PFSK-1 (cell line): ENCODE data around the gene CAB39.

Source experiments
- FOXP2 ChIP-seq: optimal IDR thresholded peaks from 2 replicates; pipeline ENCODE3; 2011; ENCODE audit warnings: borderline replicate concordance, control low read depth, inconsistent platforms; ENCODE audit not compliant: insufficient read depth; ENCODE audit errors: extremely low read length, extremely low read depth
- POLR2AphosphoS5 ChIP-seq: IDR thresholded peaks from 2 replicates; pipeline ENCODE4 v1.6.1; 2012; ENCODE audit warnings: low read depth, mild to moderate bottlenecking, control low read depth, low read length, moderate library complexity
- SIN3A ChIP-seq: IDR thresholded peaks from 2 replicates; pipeline ENCODE4 v1.6.1; 2012; ENCODE audit warnings: mild to moderate bottlenecking, low read length, moderate library complexity, borderline replicate concordance; ENCODE audit not compliant: insufficient read depth
- TAF1 ChIP-seq: IDR thresholded peaks from 2 replicates; pipeline ENCODE4 v1.6.1; 2012; ENCODE audit warnings: low read length, control low read depth, borderline replicate concordance; ENCODE audit not compliant: insufficient read depth
- TF ChIP-seq, protein P1 (sequence below), 2 experiments: IDR thresholded peaks; 2 replicates each; pipeline versions ENCODE4 v1.6.1 to v1.8.0; 2011 to 2012; ENCODE audit warnings: low read depth in 2 of 2, low read length in 2 of 2, control low read depth in 1 of 2, inconsistent platforms in 1 of 2, mild to moderate bottlenecking in 1 of 2, moderate library complexity in 1 of 2; ENCODE audit not compliant: insufficient read depth in 1 of 2

CAB39 gene

DNA sequence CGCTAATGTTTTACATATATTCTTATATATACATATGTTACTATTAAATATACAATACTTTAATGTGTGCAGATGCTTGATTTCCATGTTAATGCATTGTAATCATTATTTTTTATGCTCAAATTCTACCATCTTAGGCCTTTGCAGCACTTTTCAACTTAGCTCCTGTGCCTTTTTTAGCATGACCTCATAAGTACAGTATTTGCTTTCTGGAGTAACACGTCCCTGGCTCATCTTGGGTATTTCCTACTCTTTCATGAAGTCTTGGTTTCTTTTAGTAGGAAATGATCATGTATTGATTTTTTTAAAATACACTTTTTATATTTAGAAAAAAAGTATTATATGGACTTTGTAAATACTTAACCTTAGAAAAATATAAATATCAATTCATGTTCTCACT, 36.5 kb downstream of the CAB39 start:
- TF ChIP-seq, protein P1, sequence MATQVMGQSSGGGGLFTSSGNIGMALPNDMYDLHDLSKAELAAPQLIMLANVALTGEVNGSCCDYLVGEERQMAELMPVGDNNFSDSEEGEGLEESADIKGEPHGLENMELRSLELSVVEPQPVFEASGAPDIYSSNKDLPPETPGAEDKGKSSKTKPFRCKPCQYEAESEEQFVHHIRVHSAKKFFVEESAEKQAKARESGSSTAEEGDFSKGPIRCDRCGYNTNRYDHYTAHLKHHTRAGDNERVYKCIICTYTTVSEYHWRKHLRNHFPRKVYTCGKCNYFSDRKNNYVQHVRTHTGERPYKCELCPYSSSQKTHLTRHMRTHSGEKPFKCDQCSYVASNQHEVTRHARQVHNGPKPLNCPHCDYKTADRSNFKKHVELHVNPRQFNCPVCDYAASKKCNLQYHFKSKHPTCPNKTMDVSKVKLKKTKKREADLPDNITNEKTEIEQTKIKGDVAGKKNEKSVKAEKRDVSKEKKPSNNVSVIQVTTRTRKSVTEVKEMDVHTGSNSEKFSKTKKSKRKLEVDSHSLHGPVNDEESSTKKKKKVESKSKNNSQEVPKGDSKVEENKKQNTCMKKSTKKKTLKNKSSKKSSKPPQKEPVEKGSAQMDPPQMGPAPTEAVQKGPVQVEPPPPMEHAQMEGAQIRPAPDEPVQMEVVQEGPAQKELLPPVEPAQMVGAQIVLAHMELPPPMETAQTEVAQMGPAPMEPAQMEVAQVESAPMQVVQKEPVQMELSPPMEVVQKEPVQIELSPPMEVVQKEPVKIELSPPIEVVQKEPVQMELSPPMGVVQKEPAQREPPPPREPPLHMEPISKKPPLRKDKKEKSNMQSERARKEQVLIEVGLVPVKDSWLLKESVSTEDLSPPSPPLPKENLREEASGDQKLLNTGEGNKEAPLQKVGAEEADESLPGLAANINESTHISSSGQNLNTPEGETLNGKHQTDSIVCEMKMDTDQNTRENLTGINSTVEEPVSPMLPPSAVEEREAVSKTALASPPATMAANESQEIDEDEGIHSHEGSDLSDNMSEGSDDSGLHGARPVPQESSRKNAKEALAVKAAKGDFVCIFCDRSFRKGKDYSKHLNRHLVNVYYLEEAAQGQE (IDR thresholded peaks at IDR 0.05; ENCODE audit: insufficient read depth in 1 of 2, low read depth in 2 of 2, low read length in 2 of 2), result no peak
- TF ChIP-seq TAF1, result no peak
- no peak for TF ChIP-seq FOXP2
- TF ChIP-seq POLR2AphosphoS5, result no peak
- TF ChIP-seq SIN3A, result no peak

DNA sequence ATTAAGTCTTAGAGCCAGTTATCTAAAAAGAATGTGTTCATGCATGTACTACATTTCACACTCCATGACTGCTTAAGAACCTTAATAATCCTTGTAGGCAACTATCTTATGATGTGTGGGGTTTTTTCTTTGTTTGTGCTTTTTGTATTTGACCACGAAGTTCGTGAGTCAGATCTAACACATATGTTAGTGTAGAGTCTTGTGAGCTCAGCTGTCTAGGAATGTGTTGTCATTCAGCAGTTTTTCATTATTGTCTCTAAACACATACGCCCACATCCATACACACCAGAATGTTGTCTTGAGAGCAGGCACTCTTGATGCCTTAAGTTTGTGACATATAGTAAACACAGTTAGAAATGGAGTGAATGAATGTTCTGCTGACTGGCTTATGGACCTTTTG, 38.4 kb downstream of the CAB39 start:
- TF ChIP-seq SIN3A (no peak), POLR2AphosphoS5 (no peak), TAF1 (no peak), FOXP2 (no peak)
- TF ChIP-seq, protein P1 (IDR thresholded peaks at IDR 0.05; ENCODE audit: insufficient read depth in 1 of 2, low read depth in 2 of 2, low read length in 2 of 2), result no peak

DNA sequence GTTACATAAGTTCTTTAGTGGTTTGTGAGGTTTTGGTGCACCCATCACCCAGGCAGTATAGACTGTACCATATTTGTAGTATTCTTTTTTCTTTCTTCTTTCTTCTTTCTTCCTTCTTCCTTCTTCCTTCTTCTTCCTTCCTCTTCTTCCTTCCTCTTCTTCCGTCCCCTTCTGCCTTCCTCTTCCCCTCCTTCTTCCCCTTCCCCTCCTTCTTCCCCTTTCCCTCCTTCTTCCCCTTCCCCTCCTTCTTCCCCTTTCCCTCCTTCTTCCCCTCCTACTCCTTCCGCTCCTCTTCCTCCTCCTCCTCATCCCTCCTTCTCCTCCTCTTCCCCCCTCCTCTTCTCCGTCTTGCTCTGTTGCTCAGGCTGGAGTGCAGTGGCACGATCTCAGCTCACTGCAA, 41.6 kb downstream of the CAB39 start:
- TF ChIP-seq SIN3A, result no peak
- no peak for TF ChIP-seq FOXP2
- no peak for TF ChIP-seq TAF1
- TF ChIP-seq POLR2AphosphoS5, result no peak
- TF ChIP-seq, protein P1 (IDR thresholded peaks at IDR 0.05; ENCODE audit: insufficient read depth in 1 of 2, low read depth in 2 of 2, low read length in 2 of 2), result no peak

DNA sequence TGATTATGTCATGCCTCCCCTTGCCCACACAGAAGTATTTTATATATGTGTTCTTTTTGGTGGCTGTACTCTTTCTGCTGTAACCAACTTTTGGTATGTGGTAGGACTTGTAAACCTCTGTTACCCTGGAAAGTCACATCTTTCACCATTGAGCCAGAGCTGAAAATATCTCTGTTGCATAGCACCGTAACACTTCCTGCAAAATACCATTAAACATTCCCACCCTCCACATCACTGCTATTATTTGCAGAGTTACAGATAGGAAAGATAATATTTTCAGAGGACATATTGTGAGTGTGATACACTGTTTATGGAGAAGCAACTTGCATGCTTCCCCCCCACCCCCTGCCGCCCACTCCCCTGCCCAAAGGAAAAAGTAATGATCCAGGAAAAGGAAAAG, 44.8 kb downstream of the CAB39 start:
- TF ChIP-seq TAF1 (no peak), POLR2AphosphoS5 (no peak), SIN3A (no peak), FOXP2 (no peak)
- TF ChIP-seq, protein P1 (IDR thresholded peaks at IDR 0.05; ENCODE audit: insufficient read depth in 1 of 2, low read depth in 2 of 2, low read length in 2 of 2), result no peak
